ENCODE results near the gene WWOX.

DNA sequence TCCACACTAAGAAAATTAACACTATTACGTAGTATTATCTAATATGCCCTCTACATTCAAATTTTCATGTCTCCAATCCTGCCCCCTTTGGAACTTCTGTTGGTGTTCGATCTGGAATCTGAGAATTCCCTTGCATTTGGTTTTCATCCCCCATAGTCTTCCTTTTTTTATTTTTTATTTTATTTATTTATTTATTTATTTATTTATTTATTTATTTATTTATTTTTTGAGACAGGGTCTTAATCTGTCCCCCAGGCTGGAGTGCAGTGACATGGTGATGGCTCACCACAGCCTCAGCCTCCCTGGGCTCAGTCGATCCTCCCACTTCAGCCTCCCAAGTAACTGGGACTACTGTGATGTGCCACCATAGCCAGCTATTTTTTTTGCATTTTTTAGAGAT lies 911.8 kb downstream of the WWOX start:
- TF ChIP-seq POLR2A (IDR thresholded peaks at IDR 0.05; ENCODE audit: low read length) (no peak), GATA1 (IDR thresholded peaks at IDR 0.05; ENCODE audit: low read depth, low read length) (no peak)
